Prostate gland (tissue), 2 donors: ENCODE measurements around the gene ABHD5. TPM values are rescaled to one million over a fixed set of nuclear protein-coding genes. Genes with fewer than 3 reads are reported as not detected.

Experiments
- DNase-seq: peaks from one replicate; pipeline ENCODE4 v3.0.0-alpha.2; 2019; ENCODE audit warnings: low spot score
- H3K27ac ChIP-seq, 2 donors: fragments of 200-600 bp; sonication (generic); 2 replicates each; pipeline ENCODE4 v1.5.1; 2017 to 2019
- H3K27me3 ChIP-seq: fragments of 200-600 bp; sonication (generic); replicated peaks from 2 replicates; pipeline ENCODE4 v1.5.1; 2019; ENCODE audit not compliant: insufficient read depth
- H3K36me3 ChIP-seq, 2 donors: fragments of 200-600 bp; sonication (generic); 1 replicate in 1 of 2; 2 replicates in 1 of 2; pipeline versions ENCODE4 v1.5.1 to v1.8.1; 2017 to 2019
- H3K4me1 ChIP-seq: fragments of 200-600 bp; sonication (generic); replicated peaks from 2 replicates; pipeline ENCODE4 v1.5.1; 2019
- H3K4me3 ChIP-seq, 2 donors: fragments of 200-600 bp; sonication (generic); 2 replicates each; pipeline ENCODE4 v1.5.1; 2017 to 2019
- H3K9me3 ChIP-seq: fragments of 200-600 bp; sonication (generic); 2 replicates; pipeline ENCODE4 v1.5.1; 2017
- POLR2A ChIP-seq: fragments of 450-650 bp; IDR thresholded peaks from one replicate; pipeline ENCODE4 v1.6.1; 2016; ENCODE audit warnings: antibody characterized with exemption, mild to moderate bottlenecking
- POLR2AphosphoS5 ChIP-seq: sonication (generic); formaldehyde crosslinking; IDR thresholded peaks from one replicate; pipeline ENCODE4 v1.6.1; 2017; ENCODE audit warnings: antibody characterized with exemption
- WGBS: methylation state at CpG from one replicate; pipeline ENCODE4 v1.1.5; 2018; 5-methylcytosine and 5-hydroxymethylcytosine counted together
- intact Hi-C: fragments of 100-400 bp; cut with DNase I; formaldehyde crosslinking; loops from one replicate; pipeline ENCODE4 v1.14.2; 2022
- total RNA-seq, 2 donors: library from RNA; depleted of rRNA; stranded (reverse); fragments of >200 nt; gene quantifications; one replicate each; pipeline ENCODE4 v1.1.0, GENCODE V29; 2016
- TF ChIP-seq, protein P1 (sequence below), 4 experiments: fragments of 200-600 bp in 2 of 4; fragments of 450-650 bp in 2 of 4; sonication (generic) in 2 of 4; IDR thresholded peaks; 1 replicate in 3 of 4; 2 replicates in 1 of 4; pipeline ENCODE4 v1.5.1; 2016 to 2019; ENCODE audit warnings: antibody characterized with exemption in 4 of 4, mild to moderate bottlenecking in 2 of 4, moderate library complexity in 2 of 4

ABHD5 gene
- total RNA-seq, 2 donors from 2014 or later, result 10.7 to 20.6 TPM

DNA sequence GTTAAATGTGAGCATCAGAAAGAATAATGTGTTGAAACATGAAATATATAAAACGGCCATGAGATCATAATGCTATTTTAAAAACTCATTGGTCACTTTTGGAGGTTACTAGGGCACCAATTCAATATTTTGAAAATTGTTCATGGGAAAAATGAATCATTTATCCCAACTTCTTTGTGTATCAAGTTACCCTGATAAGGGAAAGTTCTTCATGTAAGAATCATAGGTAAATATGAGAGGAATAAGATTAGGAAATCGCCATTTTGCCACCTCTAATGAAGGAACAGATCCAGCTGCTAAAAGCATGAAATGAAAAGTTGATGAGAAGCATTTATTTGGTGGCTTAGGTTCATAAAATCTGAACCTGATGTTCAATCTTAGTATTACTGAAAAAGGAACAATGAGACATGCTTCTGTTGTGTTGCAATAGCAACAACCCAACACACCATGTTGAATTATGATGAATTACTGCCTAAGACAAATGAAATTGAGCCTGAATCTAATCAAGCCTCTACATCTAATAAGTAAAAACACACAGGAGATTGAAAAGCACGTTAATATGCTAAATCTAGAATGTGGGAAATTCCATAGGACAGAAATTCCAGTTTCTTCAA, 32.5 kb downstream of the ABHD5 start:
- H3K4me1 ChIP-seq, result no peaks in the 10 kb centered on the region
- H3K27me3 ChIP-seq, result no peaks in the 10 kb centered on the region
- H3K27ac ChIP-seq, result no peak overlapping the region
- H3K4me3 ChIP-seq, result no peak overlapping the region
- no peak for DNase-seq
- TF ChIP-seq, protein P1, sequence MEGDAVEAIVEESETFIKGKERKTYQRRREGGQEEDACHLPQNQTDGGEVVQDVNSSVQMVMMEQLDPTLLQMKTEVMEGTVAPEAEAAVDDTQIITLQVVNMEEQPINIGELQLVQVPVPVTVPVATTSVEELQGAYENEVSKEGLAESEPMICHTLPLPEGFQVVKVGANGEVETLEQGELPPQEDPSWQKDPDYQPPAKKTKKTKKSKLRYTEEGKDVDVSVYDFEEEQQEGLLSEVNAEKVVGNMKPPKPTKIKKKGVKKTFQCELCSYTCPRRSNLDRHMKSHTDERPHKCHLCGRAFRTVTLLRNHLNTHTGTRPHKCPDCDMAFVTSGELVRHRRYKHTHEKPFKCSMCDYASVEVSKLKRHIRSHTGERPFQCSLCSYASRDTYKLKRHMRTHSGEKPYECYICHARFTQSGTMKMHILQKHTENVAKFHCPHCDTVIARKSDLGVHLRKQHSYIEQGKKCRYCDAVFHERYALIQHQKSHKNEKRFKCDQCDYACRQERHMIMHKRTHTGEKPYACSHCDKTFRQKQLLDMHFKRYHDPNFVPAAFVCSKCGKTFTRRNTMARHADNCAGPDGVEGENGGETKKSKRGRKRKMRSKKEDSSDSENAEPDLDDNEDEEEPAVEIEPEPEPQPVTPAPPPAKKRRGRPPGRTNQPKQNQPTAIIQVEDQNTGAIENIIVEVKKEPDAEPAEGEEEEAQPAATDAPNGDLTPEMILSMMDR (IDR thresholded peaks at IDR 0.05), result no peak
- TF ChIP-seq POLR2AphosphoS5, result no peak
- TF ChIP-seq POLR2A, result no peak
- H3K9me3 ChIP-seq, result no peaks in the 10 kb centered on the region
- whole genome bisulfite sequencing, result 74% methylated on average over 3 of the region's 3 CpGs
- no peaks in the 10 kb centered on the region for H3K36me3 ChIP-seq
- intact Hi-C loops, result no loop called here

DNA sequence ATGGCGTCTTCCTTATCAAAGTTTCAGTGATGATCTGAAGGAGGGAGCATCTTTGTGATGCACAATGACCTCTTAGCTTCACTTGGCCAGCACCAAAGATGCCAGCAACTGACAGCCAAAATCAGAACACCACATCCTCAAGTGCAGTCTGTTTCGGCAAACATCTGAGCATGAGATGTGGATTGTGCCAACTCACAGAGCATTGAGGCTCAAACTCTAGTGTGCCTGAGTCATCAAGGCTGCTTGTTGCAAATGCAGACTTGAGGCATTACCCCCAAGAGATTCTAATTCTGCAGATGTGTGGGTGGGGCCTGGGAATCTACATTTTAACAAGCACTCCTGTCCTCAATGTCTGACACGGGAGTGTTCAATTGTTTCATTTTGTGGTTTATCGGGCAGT, 35.8 kb downstream of the ABHD5 start:
- no peak overlapping the region for H3K27ac ChIP-seq
- TF ChIP-seq, protein P1 (IDR thresholded peaks at IDR 0.05), result no peak
- TF ChIP-seq POLR2AphosphoS5, result no peak
- TF ChIP-seq POLR2A, result no peak
- intact Hi-C loops, result no loop called here
- no peaks in the 10 kb centered on the region for H3K27me3 ChIP-seq
- DNase-seq, result no peak
- H3K9me3 ChIP-seq, result no peaks in the 10 kb centered on the region
- no peaks in the 10 kb centered on the region for H3K4me1 ChIP-seq
- H3K4me3 ChIP-seq, result no peak overlapping the region
- WGBS, result 95% methylated on average over 4 of the region's 4 CpGs
- no peaks in the 10 kb centered on the region for H3K36me3 ChIP-seq

DNA sequence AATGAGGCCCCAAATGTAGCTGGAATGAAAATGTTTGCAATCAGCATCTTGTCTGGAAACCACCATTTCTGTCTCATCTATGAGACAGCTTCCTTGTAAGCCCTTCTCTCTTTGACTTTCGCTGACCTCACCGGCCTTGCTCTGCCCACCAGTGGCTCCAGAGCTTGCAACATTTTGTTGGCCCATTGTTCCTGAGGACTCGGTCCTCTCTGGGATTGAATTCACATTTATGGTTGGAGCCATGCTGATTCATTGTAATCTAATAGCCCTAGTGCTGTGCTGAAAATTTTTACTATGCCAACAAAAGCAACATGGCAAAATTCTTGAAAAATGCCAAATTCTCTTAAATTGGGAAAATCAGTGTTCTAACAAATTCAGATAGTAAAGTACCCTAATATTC, 37.2 kb downstream of the ABHD5 start:
- intact Hi-C loops, result no loop called here
- TF ChIP-seq POLR2AphosphoS5 (no peak), POLR2A (no peak)
- TF ChIP-seq, protein P1 (IDR thresholded peaks at IDR 0.05), result no peak
- WGBS, result 71% methylated on average over 3 of the region's 3 CpGs
- Histone ChIP-seq H3K27me3 (no peaks in the 10 kb centered on the region), H3K4me1 (no peaks in the 10 kb centered on the region), H3K9me3 (no peaks in the 10 kb centered on the region), H3K4me3 (no peak overlapping the region), H3K27ac (no peak overlapping the region), H3K36me3 (no peaks in the 10 kb centered on the region)
- no peak for DNase-seq

DNA sequence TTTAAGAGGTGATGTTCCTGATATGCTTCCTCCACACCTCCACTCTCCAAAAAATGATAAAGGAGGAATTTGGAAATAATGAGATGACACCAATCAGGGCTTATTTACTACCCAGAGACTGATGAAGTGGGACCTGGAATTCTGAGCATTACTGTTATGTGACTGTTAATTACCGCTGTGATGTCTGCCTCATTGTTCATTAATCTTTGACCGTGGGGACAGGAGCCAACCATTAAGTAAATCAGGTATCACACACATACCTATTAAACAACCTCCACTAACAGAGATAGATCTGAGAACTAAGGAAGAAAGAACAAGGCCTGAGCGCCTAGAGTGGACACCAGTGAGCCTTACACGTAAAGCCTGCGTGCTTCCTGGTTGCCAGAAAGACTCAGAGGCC, 37.7 kb downstream of the ABHD5 start:
- intact Hi-C loops, result no loop called here
- H3K4me1 ChIP-seq, result no peaks in the 10 kb centered on the region
- H3K27me3 ChIP-seq, result no peaks in the 10 kb centered on the region
- 86% methylated on average over 5 of the region's 5 CpGs for WGBS
- no peak for DNase-seq
- no peak overlapping the region for H3K4me3 ChIP-seq
- TF ChIP-seq, protein P1 (IDR thresholded peaks at IDR 0.05), result no peak
- H3K36me3 ChIP-seq, result no peaks in the 10 kb centered on the region
- no peak overlapping the region for H3K27ac ChIP-seq
- no peaks in the 10 kb centered on the region for H3K9me3 ChIP-seq

DNA sequence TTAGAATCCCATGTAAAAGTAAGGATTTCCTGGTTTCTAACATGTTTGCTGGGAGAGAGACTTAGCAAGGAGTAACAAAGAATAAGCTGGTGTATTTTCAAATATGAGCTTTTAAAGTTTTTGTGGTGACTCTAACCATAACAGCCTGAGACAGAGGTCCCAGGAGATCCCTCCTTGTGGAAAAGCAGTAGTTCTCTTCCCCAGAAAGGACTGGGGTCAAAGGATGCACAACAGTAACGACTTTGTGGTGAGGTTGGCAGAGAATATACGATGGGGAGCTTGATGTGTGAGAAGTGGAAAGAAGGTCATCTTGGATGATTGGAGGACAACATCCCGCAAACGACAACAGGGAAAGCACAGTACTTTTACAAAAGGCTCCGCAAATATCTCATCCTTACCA, 38.2 kb downstream of the ABHD5 start:
- H3K36me3 ChIP-seq, result no peaks in the 10 kb centered on the region
- H3K27ac ChIP-seq, result no peak overlapping the region
- TF ChIP-seq, protein P1 (IDR thresholded peaks at IDR 0.05), result no peak
- TF ChIP-seq POLR2A (no peak), POLR2AphosphoS5 (no peak)
- intact Hi-C loops, result no loop called here
- H3K27me3 ChIP-seq, result no peaks in the 10 kb centered on the region
- WGBS, result 90% methylated on average over 5 of the region's 5 CpGs
- H3K4me1 ChIP-seq, result no peaks in the 10 kb centered on the region
- no peak overlapping the region for H3K4me3 ChIP-seq
- DNase-seq, result no peak
- no peaks in the 10 kb centered on the region for H3K9me3 ChIP-seq
